ENCODE data around the gene STK36.

- no peak for TF ChIP-seq CTCF (IDR thresholded peaks at IDR 0.05; ENCODE audit: poor library complexity)
- TF ChIP-seq EZH2 (IDR thresholded peaks at IDR 0.05; ENCODE audit: borderline replicate concordance) = no peak
Measured at GRCh38 chr2:218662827-218663226, 9.1 kb upstream of the STK36 start.
